ENCODE results near the gene ZNF280D.

DNA sequence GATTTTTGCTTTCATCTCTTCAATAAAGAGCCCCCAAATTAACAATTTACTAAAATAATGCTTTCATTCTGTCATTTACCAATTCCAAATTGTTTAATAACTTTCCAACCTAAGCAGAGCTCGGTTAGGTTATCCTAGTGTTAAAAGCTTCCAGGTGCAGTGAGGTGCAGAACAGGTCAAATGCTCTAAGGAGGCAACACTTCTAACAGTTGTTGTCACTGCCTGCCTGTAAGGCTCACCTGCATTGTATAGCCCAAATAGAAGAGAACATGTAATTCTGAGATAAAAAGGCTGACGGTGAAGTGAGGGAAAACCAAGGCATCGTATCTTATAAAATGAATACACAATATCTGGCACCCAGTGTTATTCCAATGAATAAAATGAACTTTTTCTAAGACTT is 9.1 kb downstream of the ZNF280D start:
- TF ChIP-seq, protein P1, sequence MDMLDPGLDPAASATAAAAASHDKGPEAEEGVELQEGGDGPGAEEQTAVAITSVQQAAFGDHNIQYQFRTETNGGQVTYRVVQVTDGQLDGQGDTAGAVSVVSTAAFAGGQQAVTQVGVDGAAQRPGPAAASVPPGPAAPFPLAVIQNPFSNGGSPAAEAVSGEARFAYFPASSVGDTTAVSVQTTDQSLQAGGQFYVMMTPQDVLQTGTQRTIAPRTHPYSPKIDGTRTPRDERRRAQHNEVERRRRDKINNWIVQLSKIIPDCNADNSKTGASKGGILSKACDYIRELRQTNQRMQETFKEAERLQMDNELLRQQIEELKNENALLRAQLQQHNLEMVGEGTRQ (IDR thresholded peaks at IDR 0.05; ENCODE audit: low read depth, low read length) = no peak
- TF ChIP-seq POLR2A (IDR thresholded peaks at IDR 0.05; ENCODE audit: low read depth, low read length) (no peak), ELK1 (IDR thresholded peaks at IDR 0.05; ENCODE audit: borderline replicate concordance, low read depth, low read length) (no peak), RAD21 (IDR thresholded peaks at IDR 0.05; ENCODE audit: low read length) (no peak)
- TF ChIP-seq, protein P2, sequence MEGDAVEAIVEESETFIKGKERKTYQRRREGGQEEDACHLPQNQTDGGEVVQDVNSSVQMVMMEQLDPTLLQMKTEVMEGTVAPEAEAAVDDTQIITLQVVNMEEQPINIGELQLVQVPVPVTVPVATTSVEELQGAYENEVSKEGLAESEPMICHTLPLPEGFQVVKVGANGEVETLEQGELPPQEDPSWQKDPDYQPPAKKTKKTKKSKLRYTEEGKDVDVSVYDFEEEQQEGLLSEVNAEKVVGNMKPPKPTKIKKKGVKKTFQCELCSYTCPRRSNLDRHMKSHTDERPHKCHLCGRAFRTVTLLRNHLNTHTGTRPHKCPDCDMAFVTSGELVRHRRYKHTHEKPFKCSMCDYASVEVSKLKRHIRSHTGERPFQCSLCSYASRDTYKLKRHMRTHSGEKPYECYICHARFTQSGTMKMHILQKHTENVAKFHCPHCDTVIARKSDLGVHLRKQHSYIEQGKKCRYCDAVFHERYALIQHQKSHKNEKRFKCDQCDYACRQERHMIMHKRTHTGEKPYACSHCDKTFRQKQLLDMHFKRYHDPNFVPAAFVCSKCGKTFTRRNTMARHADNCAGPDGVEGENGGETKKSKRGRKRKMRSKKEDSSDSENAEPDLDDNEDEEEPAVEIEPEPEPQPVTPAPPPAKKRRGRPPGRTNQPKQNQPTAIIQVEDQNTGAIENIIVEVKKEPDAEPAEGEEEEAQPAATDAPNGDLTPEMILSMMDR (conservative IDR thresholded peaks at IDR 0.05; ENCODE audit: low read depth, low read length) = no peak
